Peyer's patch (tissue), 4 donors: ENCODE results near the gene LAMB1.

Source experiments
- POLR2A ChIP-seq, 2 donors: fragments of 450-650 bp; IDR thresholded peaks; one replicate each; pipeline ENCODE4 v1.5.1; 2017; ENCODE audit warnings: antibody characterized with exemption in 2 of 2, mild to moderate bottlenecking in 2 of 2, moderate library complexity in 2 of 2
- TF ChIP-seq, protein P1 (sequence below), 6 experiments: fragments of 450-650 bp in 4 of 6; fragments of 200-600 bp in 2 of 6; sonication (generic) in 1 of 6; IDR thresholded peaks; one replicate each; pipeline ENCODE4 v1.5.1; 2017 to 2019; ENCODE audit warnings: antibody characterized with exemption in 6 of 6, mild to moderate bottlenecking in 3 of 6, moderate library complexity in 1 of 6

DNA sequence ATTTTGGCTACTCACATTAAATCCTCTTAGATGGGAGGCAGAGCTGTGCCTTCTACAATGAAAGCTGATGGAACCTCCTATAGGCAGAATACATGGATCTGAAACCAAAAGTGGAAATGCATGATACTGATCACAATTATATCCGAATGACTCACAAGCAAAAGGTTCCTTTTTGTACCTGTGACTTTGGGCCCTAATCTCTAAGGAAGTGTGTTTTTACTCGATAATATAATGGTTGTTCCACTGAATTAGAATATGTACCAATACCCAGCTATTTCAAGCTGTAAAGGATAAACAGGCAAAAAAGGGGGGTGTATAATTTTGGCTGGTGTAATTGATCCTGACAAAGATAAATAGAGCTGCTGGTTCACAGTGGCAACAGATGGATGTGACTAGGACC, 17.6 kb upstream of the LAMB1 start:
- TF ChIP-seq, protein P1, sequence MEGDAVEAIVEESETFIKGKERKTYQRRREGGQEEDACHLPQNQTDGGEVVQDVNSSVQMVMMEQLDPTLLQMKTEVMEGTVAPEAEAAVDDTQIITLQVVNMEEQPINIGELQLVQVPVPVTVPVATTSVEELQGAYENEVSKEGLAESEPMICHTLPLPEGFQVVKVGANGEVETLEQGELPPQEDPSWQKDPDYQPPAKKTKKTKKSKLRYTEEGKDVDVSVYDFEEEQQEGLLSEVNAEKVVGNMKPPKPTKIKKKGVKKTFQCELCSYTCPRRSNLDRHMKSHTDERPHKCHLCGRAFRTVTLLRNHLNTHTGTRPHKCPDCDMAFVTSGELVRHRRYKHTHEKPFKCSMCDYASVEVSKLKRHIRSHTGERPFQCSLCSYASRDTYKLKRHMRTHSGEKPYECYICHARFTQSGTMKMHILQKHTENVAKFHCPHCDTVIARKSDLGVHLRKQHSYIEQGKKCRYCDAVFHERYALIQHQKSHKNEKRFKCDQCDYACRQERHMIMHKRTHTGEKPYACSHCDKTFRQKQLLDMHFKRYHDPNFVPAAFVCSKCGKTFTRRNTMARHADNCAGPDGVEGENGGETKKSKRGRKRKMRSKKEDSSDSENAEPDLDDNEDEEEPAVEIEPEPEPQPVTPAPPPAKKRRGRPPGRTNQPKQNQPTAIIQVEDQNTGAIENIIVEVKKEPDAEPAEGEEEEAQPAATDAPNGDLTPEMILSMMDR (IDR thresholded peaks at IDR 0.05) = no peak
- TF ChIP-seq POLR2A (IDR thresholded peaks at IDR 0.05) = no peak
